HEK293T (cell line): Measurements from ENCODE around the gene AMIGO1.

Experiments
- CTCF ChIA-PET: fragments of 350-600 bp; formaldehyde crosslinking; extraction: SDS; loops from one replicate; lab custom pipeline; 2021; ENCODE audit warnings: antibody characterized with exemption, inconsistent platforms; lab: Yijun Ruan, JAX
- POLR2A ChIA-PET: fragments of 350-600 bp; formaldehyde crosslinking; extraction: SDS; loops from one replicate; lab custom pipeline; 2020; ENCODE audit warnings: antibody characterized with exemption, inconsistent platforms; lab: Yijun Ruan, JAX
- DNase-seq: peaks from one replicate; pipeline ENCODE4 v3.0.0; 2012; ENCODE audit warnings: mixed read lengths; ENCODE audit errors: extremely low spot score
- ARNT ChIP-seq: fragments of 450-650 bp; IDR thresholded peaks from 2 replicates; pipeline ENCODE4 v1.6.1; 2017; ENCODE audit warnings: mild to moderate bottlenecking
- BHLHE40 ChIP-seq: fragments of 450-650 bp; IDR thresholded peaks from 2 replicates; pipeline ENCODE4 v1.6.1; 2016; ENCODE audit warnings: mild to moderate bottlenecking, moderate library complexity, borderline replicate concordance
- CTBP1 ChIP-seq: fragments of 450-650 bp; IDR thresholded peaks from 2 replicates; pipeline ENCODE4 v1.6.1; 2016; ENCODE audit warnings: borderline replicate concordance
- ELF4 ChIP-seq: fragments of 450-650 bp; IDR thresholded peaks from 2 replicates; pipeline ENCODE4 v1.6.1; 2017; ENCODE audit warnings: antibody characterized with exemption
- FOXA1 ChIP-seq: fragments of 450-650 bp; IDR thresholded peaks from 2 replicates; pipeline ENCODE4 v1.6.1; 2016; ENCODE audit warnings: mild to moderate bottlenecking
- FOXK2 ChIP-seq: fragments of 450-650 bp; IDR thresholded peaks from 2 replicates; pipeline ENCODE4 v1.6.1; 2016; ENCODE audit warnings: mild to moderate bottlenecking
- FOXM1 ChIP-seq: fragments of 450-650 bp; IDR thresholded peaks from 2 replicates; pipeline ENCODE4 v1.6.1; 2017; ENCODE audit warnings: mild to moderate bottlenecking, borderline replicate concordance
- HDGF ChIP-seq: fragments of 450-650 bp; IDR thresholded peaks from 2 replicates; pipeline ENCODE4 v1.6.1; 2017; ENCODE audit warnings: antibody characterized with exemption, borderline replicate concordance
- L3MBTL2 ChIP-seq: fragments of 450-650 bp; conservative IDR thresholded peaks from 2 replicates; pipeline ENCODE4 v1.6.1; 2016; ENCODE audit warnings: mild to moderate bottlenecking
- LEF1 ChIP-seq: fragments of 450-650 bp; IDR thresholded peaks from 2 replicates; pipeline ENCODE4 v1.6.1; 2017; ENCODE audit warnings: mild to moderate bottlenecking, borderline replicate concordance
- NFRKB ChIP-seq: fragments of 450-650 bp; IDR thresholded peaks from 2 replicates; pipeline ENCODE4 v1.6.1; 2016; ENCODE audit warnings: mild to moderate bottlenecking, moderate library complexity
- SP1 ChIP-seq: fragments of 450-650 bp; IDR thresholded peaks from 2 replicates; pipeline ENCODE4 v1.6.1; 2017
- SUZ12 ChIP-seq: fragments of 450-650 bp; IDR thresholded peaks from 2 replicates; pipeline ENCODE4 v1.6.1; 2016; ENCODE audit warnings: mild to moderate bottlenecking
- TARDBP ChIP-seq: fragments of 450-650 bp; IDR thresholded peaks from 2 replicates; pipeline ENCODE4 v1.6.1; 2016
- ZNF384 ChIP-seq: fragments of 450-650 bp; IDR thresholded peaks from 2 replicates; pipeline ENCODE4 v1.6.1; 2016
- TF ChIP-seq, protein P1 (sequence below): fragments of 450-650 bp; IDR thresholded peaks from 2 replicates; pipeline ENCODE4 v1.6.1; 2016

Gene AMIGO1

DNA sequence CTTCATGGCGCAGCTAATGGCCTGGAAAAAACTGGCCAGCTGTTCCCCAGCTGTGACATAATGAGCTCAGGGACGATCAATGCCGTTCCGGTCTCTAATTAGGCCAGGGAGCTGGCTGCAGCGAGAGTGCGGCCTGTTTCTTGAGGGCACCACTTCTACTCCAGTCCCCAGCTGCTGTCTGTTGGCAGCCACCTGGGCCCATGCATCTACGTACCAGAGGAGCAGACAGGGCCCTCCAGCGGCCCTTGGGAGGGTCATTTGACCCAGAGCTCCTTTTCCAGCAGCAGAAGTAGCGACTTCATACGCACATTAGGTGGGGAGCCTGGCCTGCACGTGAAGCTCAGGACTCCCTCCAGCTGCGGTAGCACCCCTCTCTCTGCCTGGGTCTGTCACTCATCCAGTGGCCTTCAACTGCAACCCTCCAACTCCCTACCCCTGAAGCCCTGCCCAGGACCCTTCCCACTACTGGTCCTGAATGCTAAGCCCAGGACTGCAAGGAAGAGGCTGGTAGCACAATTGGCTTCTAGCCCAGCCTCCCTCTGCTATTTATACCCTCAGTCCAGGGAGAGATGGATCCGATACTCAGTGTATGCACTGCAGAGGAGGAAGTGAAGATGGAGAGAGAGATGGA, 21.0 kb upstream of the AMIGO1 start:
- no peak for DNase-seq

GRCh38 chr1:109529881-109530456, 20.4 kb upstream of the AMIGO1 start:
- DNase-seq = no peak
- POLR2A ChIA-PET = interaction anchor here (0.6 to 2.9 kb wide), 9 partner anchors 14 to 430 kb away, joined by 3 to 9 read pairs (median 4); partner anchors contain the start of genes ATXN7L2, CYB561D1, GNAI3 and PSMA5
- TF ChIP-seq NFRKB (no peak), LEF1 (no peak), CTBP1 (no peak), SP1 (no peak), SUZ12 (no peak), TARDBP (no peak), ARNT (no peak), L3MBTL2 (no peak), ELF4 (no peak), FOXM1 (no peak), HDGF (no peak), FOXA1 (no peak), FOXK2 (no peak)
- CTCF ChIA-PET = interaction anchor here (0.5 to 5.5 kb wide), 13 partner anchors 10 to 283 kb away, joined by 3 to 50 read pairs (median 4); partner anchors contain the start of genes AMIGO1 and CYB561D1

More for the DNA sequence above, 21.0 kb upstream of the AMIGO1 start:
- TF ChIP-seq TARDBP (no peak), FOXK2 (no peak), FOXA1 (no peak), BHLHE40 (no peak), CTBP1 (no peak), ZNF384 (no peak), SUZ12 (no peak), LEF1 (no peak), HDGF (no peak), SP1 (no peak), L3MBTL2 (no peak), FOXM1 (no peak), ARNT (no peak)
- TF ChIP-seq, protein P1, sequence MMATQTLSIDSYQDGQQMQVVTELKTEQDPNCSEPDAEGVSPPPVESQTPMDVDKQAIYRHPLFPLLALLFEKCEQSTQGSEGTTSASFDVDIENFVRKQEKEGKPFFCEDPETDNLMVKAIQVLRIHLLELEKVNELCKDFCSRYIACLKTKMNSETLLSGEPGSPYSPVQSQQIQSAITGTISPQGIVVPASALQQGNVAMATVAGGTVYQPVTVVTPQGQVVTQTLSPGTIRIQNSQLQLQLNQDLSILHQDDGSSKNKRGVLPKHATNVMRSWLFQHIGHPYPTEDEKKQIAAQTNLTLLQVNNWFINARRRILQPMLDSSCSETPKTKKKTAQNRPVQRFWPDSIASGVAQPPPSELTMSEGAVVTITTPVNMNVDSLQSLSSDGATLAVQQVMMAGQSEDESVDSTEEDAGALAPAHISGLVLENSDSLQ = no peak
- POLR2A ChIA-PET = interaction anchor here (1.1 to 2.9 kb wide), 7 partner anchors 14 to 248 kb away, joined by 3 to 9 read pairs (median 4); partner anchors contain the start of genes ATXN7L2, CYB561D1, GNAI3 and PSMA5
- CTCF ChIA-PET = interaction anchor here (0.5 to 5.5 kb wide), 11 partner anchors 8 to 283 kb away, joined by 3 to 50 read pairs (median 4); partner anchors contain the start of genes AMIGO1 and CYB561D1

GRCh38 chr1:109528712-109529111, 19.2 kb upstream of the AMIGO1 start:
- POLR2A ChIA-PET = interaction anchor here (0.9 to 2.4 kb wide), 3 partner anchors 13 to 429 kb away, joined by 3 to 7 read pairs (median 3); partner anchors contain the start of gene AMIGO1
- CTCF ChIA-PET = interaction anchor here (0.6 to 5.5 kb wide), 3 partner anchors 31 to 1017 kb away, joined by 3 to 50 read pairs (median 5); no protein-coding TSS in a partner anchor
- no peak for DNase-seq
- TF ChIP-seq TARDBP = no peak
- no peak for TF ChIP-seq L3MBTL2
- TF ChIP-seq NFRKB = no peak
- TF ChIP-seq LEF1 = no peak
- no peak for TF ChIP-seq SP1
- TF ChIP-seq FOXK2 = no peak
- TF ChIP-seq BHLHE40 = no peak
- no peak for TF ChIP-seq SUZ12
- no peak for TF ChIP-seq FOXM1
- no peak for TF ChIP-seq FOXA1

DNA sequence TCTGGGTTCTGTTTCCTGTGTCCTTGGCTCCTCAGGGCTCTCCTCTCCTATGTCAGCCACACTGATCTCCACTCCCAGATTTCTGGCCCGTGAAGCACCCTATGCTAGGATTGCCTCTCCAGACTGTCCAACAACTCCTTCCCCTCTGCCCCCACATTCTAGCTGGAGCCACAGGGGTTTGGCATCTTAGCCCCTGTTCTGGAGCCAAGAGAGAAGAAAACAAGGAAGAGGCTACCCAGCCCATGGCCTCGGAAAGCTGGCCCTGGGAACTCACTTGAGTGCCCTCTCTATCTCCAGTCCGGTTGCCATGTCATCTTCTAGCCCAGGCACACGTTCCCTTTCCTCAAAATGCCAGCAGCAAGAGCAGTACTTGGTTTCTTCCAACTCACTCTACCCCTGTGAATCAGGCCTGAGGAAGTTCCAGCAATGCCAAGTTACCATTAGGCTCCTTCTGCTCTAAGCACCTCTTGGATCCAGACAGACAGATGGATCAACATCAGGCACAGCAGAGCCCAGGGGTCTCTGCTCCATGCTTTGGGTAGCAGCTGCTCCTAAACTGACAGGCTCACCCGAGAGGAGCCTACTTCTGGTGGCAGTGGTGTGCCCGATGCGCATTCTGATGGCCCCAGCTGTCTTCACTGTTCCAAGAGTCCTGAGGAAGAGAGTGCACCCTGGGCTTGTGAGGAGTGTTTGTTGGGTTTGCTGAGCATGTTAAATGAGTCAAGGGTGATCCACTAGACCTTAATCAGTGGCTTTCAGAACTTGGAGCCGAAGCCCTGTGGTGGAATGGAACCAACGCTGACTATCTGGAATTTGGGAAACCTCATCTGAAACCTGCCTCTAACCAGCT, 18.5 kb upstream of the AMIGO1 start:
- no peak for DNase-seq
- POLR2A ChIA-PET = interaction anchor here (0.9 kb wide), 1 partner anchor 19 kb away, joined by 3 read pairs; the partner anchor contains the start of gene AMIGO1
- CTCF ChIA-PET = interaction anchor here (0.6 to 5.5 kb wide), 5 partner anchors 30 to 1017 kb away, joined by 3 to 50 read pairs (median 4); no protein-coding TSS in a partner anchor
- TF ChIP-seq ARNT (no peak), LEF1 (no peak), FOXK2 (no peak), HDGF (no peak), TARDBP (no peak), BHLHE40 (no peak), L3MBTL2 (no peak), NFRKB (no peak)
- TF ChIP-seq, protein P1 = no peak

DNA sequence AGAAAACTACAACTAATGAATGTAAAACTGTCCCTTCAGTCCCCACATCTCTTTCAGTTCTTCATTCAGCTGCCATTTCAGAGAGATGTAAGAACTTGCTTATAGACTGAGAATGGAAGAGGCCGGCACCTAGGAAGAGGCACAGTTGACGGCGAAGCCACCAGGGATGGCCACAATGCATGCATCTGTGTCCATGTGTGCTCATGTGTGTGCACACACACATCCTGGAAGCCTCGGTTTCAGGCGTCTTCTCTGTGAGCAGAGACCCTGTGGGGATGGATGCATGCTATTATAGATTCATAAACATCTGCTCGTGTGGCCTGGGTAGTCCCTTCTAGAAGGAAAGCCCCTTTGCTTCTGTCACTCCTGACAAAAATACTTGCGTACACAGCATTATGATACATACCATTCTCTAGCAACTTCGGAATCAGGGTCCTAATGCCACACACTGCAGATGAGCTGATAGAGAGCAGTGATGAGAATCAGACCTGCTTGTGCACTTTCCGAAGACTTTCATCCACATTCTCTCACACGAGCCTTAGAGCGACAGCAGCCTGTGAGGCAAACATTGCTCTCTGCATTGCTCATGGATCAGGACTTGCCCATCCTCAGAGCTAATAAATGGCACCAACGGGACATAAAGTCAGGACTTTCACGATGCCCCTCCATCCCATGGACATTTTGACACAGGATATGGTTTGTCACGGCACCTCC, 17.7 kb upstream of the AMIGO1 start:
- no peak for DNase-seq
- TF ChIP-seq HDGF = no peak
- TF ChIP-seq ELF4 = no peak
- no peak for TF ChIP-seq FOXM1
- no peak for TF ChIP-seq SP1
- no peak for TF ChIP-seq FOXK2
- TF ChIP-seq ZNF384 = no peak
- CTCF ChIA-PET = interaction anchor here (0.6 to 1.6 kb wide), 2 partner anchors 37 to 120 kb away, joined by 3 to 4 read pairs; no protein-coding TSS in a partner anchor
- POLR2A ChIA-PET = no interaction called here
